ENCODE results near the gene KLHL17. TPM values are rescaled to one million over a fixed set of nuclear protein-coding genes. Genes with fewer than 3 reads are reported as not detected.
A peak's percentile ranks its signal among the peaks of the same experiment; 100 is the strongest.

The KLHL17 gene
- total and polyA plus RNA-seq, 9 of the 15 experiments (the other 6 are each of a cell fraction or from before 2014, with no cell fraction given), result 0.14 to 84.8 (median 13.0) TPM

DNA sequence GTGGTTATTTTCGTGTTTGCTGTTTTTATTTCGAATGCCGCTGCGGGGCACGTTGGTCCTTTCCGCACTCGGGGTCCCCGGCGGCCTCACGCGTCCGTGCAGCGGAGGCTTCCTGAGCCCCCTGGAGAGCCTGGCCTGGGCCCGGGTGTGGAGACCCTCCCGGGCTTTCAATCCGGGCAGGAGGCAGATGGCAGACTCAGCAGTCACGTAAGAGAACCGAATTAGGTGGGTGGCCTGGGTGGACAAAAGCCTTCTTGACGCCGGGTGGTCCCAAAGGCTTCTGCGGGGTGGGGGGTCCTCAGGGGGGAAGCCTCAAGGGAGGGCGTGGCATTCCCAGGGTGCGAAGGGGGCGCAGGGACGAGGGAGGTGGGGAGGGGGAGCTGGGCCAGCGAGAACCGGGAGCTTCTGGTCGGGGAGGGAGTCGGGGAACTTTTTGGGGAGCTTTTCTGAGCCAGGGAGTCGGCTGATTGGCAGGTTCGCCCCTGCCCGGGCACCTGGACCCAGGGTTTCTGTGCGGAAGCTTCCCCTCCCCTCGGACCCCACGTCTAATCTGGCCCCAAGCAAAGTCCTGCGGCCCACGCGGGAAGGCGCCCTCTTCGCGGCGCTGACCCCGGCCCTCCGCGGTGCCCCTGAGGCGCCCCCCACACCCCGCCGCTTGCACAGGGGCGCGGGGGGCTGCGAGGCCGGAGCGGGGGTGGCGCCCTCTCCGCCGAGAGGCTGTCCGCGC lies 40.8 kb downstream of the KLHL17 start (continued):
- TF ChIP-seq, protein P1, sequence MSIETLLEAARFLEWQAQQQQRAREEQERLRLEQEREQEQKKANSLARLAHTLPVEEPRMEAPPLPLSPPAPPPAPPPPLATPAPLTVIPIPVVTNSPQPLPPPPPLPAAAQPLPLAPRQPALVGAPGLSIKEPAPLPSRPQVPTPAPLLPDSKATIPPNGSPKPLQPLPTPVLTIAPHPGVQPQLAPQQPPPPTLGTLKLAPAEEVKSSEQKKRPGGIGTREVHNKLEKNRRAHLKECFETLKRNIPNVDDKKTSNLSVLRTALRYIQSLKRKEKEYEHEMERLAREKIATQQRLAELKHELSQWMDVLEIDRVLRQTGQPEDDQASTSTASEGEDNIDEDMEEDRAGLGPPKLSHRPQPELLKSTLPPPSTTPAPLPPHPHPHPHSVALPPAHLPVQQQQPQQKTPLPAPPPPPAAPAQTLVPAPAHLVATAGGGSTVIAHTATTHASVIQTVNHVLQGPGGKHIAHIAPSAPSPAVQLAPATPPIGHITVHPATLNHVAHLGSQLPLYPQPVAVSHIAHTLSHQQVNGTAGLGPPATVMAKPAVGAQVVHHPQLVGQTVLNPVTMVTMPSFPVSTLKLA (conservative IDR thresholded peaks at IDR 0.05), result peak; percentile 76 to 84; a peak in 3 of 4 replicates
- TF ChIP-seq LCOR (CRISPR knock-in tag; IDR thresholded peaks at IDR 0.05) (peak; percentile 65; the same call in 1 of the 2 replicates), SMARCE1 (IDR thresholded peaks at IDR 0.05) (peak; percentile 18; the same call in 1 of the 2 replicates), RBM22 (IDR thresholded peaks at IDR 0.05; ENCODE audit: low read depth, low read length, poor library complexity, severe bottlenecking) (peak; percentile 4), ZBTB7A (IDR thresholded peaks at IDR 0.05; ENCODE audit: borderline replicate concordance, control insufficient read depth, low read depth, low read length) (peak; percentile 86), SAFB (IDR thresholded peaks at IDR 0.05; ENCODE audit: borderline replicate concordance, low read depth, low read length) (peak; percentile 70)
- TF ChIP-seq, protein P2, sequence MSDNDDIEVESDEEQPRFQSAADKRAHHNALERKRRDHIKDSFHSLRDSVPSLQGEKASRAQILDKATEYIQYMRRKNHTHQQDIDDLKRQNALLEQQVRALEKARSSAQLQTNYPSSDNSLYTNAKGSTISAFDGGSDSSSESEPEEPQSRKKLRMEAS (CRISPR knock-in tag; IDR thresholded peaks at IDR 0.05), result peak; percentile 14; the same call in 1 of the 2 replicates
- TF ChIP-seq, protein P3, sequence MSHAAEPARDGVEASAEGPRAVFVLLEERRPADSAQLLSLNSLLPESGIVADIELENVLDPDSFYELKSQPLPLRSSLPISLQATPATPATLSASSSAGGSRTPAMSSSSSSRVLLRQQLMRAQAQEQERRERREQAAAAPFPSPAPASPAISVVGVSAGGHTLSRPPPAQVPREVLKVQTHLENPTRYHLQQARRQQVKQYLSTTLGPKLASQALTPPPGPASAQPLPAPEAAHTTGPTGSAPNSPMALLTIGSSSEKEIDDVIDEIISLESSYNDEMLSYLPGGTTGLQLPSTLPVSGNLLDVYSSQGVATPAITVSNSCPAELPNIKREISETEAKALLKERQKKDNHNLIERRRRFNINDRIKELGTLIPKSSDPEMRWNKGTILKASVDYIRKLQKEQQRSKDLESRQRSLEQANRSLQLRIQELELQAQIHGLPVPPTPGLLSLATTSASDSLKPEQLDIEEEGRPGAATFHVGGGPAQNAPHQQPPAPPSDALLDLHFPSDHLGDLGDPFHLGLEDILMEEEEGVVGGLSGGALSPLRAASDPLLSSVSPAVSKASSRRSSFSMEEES (CRISPR knock-in tag; IDR thresholded peaks at IDR 0.05), result no peak
